Sigmoid colon (tissue), 7 donors: ENCODE measurements around the gene KPNA6. TPM values are rescaled to one million over a fixed set of nuclear protein-coding genes. Genes with fewer than 3 reads are reported as not detected.

Experiments used
- DNase-seq: peaks from one replicate; pipeline ENCODE4 v3.0.0-alpha.2; 2019
- H3K27ac ChIP-seq, 4 donors: fragments of 200-600 bp; sonication (generic); one replicate each; pipeline ENCODE4 v1.5.1; 2016 to 2019; ENCODE audit warnings: mild to moderate bottlenecking in 1 of 4
- H3K27me3 ChIP-seq, 3 donors: fragments of 200-600 bp; sonication (generic); one replicate each; pipeline ENCODE4 v1.5.1; 2019; ENCODE audit warnings: mild to moderate bottlenecking in 1 of 3
- H3K36me3 ChIP-seq, 4 donors: fragments of 200-600 bp; sonication (generic); one replicate each; pipeline ENCODE4 v1.5.1; 2016 to 2019
- H3K4me1 ChIP-seq, 4 donors: fragments of 200-600 bp; sonication (generic); one replicate each; pipeline ENCODE4 v1.5.1; 2017 to 2019
- H3K4me3 ChIP-seq, 4 donors: fragments of 200-600 bp; sonication (generic); one replicate each; pipeline ENCODE4 v1.5.1; 2017 to 2019; ENCODE audit warnings: mild to moderate bottlenecking in 2 of 4, moderate library complexity in 1 of 4
- H3K9me3 ChIP-seq, 4 donors: fragments of 200-600 bp in 3 of 4; sonication (generic) in 3 of 4; one replicate each; pipeline versions ENCODE4 v1.5.1 to v1.6.1; 2013 to 2019
- EP300 ChIP-seq, 4 donors: sonication (generic); formaldehyde crosslinking; IDR thresholded peaks; one replicate each; pipeline ENCODE4 v1.6.1; 2017; ENCODE audit warnings: antibody characterized with exemption in 4 of 4
- POLR2A ChIP-seq, 2 donors: fragments of 450-650 bp; IDR thresholded peaks; one replicate each; pipeline ENCODE4 v1.6.1; 2016; ENCODE audit warnings: antibody characterized with exemption in 2 of 2, mild to moderate bottlenecking in 2 of 2, moderate library complexity in 2 of 2
- POLR2AphosphoS5 ChIP-seq, 4 donors: sonication (generic); formaldehyde crosslinking; IDR thresholded peaks; one replicate each; pipeline ENCODE4 v1.6.1; 2017; ENCODE audit warnings: antibody characterized with exemption in 4 of 4
- WGBS, 2 donors: extraction: QIAGEN DNeasy Blood & Tissue Kit; methylation state at CpG; one replicate each; pipeline ENCODE4 v1.1.7; 2013; 5-methylcytosine and 5-hydroxymethylcytosine counted together
- intact Hi-C: fragments of 100-400 bp; cut with DNase I; formaldehyde crosslinking; loops from one replicate; pipeline ENCODE4 v1.15.1; 2023
- polyA plus RNA-seq, 3 donors: library from polyadenylated mRNA; stranded (reverse); fragments of 200-250 nt; gene quantifications; one replicate each; pipeline ENCODE4 v1.2.3, GENCODE V29; 2013
- total RNA-seq, 4 donors: library from RNA; depleted of rRNA; stranded (reverse); fragments of >200 nt; gene quantifications; one replicate each; pipeline ENCODE4 v1.1.0, GENCODE V29; 2016
- TF ChIP-seq, protein P1 (sequence below), 4 experiments: fragments of 450-650 bp in 3 of 4; fragments of 200-600 bp in 1 of 4; IDR thresholded peaks; one replicate each; pipeline ENCODE4 v1.5.1; 2016 to 2019; ENCODE audit warnings: antibody characterized with exemption in 4 of 4, mild to moderate bottlenecking in 3 of 4, moderate library complexity in 2 of 4
- donor health status: healthy with polysubstance abuse.
- donor health status: Bipolar disorder and iron deficiency.
- donor health status: healthy.

The KPNA6 gene
- total and polyA plus RNA-seq, 7 donors = 6.0 to 47.0 (median 33.4) TPM

DNA sequence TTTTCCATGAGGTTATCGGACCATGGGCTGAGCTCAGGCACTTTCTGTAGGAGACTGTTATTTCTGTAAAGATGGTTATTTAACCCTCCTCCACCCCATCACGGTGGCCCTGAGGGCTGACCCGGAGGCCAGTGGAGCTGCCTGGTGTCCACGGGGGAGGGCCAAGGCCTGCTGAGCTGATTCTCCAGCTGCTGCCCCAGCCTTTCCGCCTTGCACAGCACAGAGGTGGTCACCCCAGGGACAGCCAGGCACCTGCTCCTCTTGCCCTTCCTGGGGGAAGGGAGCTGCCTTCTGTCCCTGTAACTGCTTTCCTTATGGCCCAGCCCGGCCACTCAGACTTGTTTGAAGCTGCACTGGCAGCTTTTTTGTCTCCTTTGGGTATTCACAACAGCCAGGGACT, 90.0 kb downstream of the KPNA6 start:
- intact Hi-C loops = no loop called here
- Histone ChIP-seq H3K27ac (no peak overlapping the region), H3K36me3 (peaks cover 24 to 53% (median 36%) of the 10 kb centered on the region in 4 donors)

DNA sequence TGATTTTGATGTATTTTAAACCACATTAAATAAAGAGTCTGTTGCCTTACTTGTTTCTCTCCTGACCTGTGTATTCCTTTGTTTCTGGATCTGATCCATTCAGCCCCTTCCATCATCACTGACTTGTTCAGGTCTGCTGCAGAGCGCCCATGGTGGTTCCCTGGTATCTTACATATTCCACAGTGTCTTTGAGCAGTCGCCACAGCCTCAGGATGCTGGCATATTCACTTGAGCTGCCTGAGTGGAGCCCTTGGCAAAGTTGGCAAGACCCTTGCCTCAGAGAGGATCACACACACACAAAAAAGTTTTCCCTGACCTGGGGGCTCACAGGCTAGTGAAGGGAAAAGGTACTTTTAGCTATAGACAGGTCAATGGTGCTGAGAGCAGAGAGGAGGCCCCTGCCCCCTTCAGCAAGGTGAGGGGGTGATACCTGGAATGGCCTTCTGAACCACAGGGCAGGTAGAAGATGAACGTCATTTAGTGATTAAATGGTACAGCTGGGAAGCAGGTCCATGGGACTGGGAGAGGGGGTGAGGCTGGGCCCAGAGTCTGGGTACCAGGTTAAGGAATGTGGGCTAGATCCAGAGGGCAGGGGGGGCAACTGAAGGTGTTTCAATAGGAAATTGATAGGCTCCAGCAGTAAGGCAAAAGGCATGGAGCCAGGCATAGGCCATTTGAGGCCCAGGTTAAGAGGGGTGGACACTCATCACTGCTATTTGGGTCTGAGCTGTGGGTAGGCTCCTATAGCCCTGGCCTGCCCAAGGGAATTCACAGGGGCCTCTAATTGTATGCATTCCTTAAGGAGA, 90.6 kb downstream of the KPNA6 start:
- Histone ChIP-seq H3K27ac (peak overlapping the region in 2 of 4 donors; percentile 88 to 89), H3K4me3 (no peak overlapping the region), H3K36me3 (peaks cover 18 to 47% (median 30%) of the 10 kb centered on the region in 4 donors), H3K4me1 (peaks cover 0 to 30% (median 23%) of the 10 kb centered on the region in 4 donors), H3K27me3 (no peaks in the 10 kb centered on the region), H3K9me3 (no peaks in the 10 kb centered on the region)
- intact Hi-C loops = no loop called here
- WGBS, 2 donors = 84 to 85% methylated on average over 3 of the region's 3 CpGs
- TF ChIP-seq POLR2AphosphoS5 (IDR thresholded peaks at IDR 0.05) = no peak
- TF ChIP-seq POLR2A (IDR thresholded peaks at IDR 0.05) = no peak
- TF ChIP-seq EP300 (IDR thresholded peaks at IDR 0.05) = no peak
- TF ChIP-seq, protein P1, sequence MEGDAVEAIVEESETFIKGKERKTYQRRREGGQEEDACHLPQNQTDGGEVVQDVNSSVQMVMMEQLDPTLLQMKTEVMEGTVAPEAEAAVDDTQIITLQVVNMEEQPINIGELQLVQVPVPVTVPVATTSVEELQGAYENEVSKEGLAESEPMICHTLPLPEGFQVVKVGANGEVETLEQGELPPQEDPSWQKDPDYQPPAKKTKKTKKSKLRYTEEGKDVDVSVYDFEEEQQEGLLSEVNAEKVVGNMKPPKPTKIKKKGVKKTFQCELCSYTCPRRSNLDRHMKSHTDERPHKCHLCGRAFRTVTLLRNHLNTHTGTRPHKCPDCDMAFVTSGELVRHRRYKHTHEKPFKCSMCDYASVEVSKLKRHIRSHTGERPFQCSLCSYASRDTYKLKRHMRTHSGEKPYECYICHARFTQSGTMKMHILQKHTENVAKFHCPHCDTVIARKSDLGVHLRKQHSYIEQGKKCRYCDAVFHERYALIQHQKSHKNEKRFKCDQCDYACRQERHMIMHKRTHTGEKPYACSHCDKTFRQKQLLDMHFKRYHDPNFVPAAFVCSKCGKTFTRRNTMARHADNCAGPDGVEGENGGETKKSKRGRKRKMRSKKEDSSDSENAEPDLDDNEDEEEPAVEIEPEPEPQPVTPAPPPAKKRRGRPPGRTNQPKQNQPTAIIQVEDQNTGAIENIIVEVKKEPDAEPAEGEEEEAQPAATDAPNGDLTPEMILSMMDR (IDR thresholded peaks at IDR 0.05) = no peak
- no peak for DNase-seq

More for the DNA sequence above, 90.0 kb downstream of the KPNA6 start:
- TF ChIP-seq EP300 (IDR thresholded peaks at IDR 0.05) (no peak), POLR2AphosphoS5 (IDR thresholded peaks at IDR 0.05) (no peak), POLR2A (IDR thresholded peaks at IDR 0.05) (no peak)
- TF ChIP-seq, protein P1 (IDR thresholded peaks at IDR 0.05) = no peak
- peaks cover 0 to 30% (median 23%) of the 10 kb centered on the region in 4 donors for H3K4me1 ChIP-seq
- H3K9me3 ChIP-seq = no peaks in the 10 kb centered on the region
- DNase-seq = no peak
- WGBS, 2 donors = 76 to 84% methylated on average over 6 of the region's 6 CpGs
- no peak overlapping the region for H3K4me3 ChIP-seq
- no peaks in the 10 kb centered on the region for H3K27me3 ChIP-seq

DNA sequence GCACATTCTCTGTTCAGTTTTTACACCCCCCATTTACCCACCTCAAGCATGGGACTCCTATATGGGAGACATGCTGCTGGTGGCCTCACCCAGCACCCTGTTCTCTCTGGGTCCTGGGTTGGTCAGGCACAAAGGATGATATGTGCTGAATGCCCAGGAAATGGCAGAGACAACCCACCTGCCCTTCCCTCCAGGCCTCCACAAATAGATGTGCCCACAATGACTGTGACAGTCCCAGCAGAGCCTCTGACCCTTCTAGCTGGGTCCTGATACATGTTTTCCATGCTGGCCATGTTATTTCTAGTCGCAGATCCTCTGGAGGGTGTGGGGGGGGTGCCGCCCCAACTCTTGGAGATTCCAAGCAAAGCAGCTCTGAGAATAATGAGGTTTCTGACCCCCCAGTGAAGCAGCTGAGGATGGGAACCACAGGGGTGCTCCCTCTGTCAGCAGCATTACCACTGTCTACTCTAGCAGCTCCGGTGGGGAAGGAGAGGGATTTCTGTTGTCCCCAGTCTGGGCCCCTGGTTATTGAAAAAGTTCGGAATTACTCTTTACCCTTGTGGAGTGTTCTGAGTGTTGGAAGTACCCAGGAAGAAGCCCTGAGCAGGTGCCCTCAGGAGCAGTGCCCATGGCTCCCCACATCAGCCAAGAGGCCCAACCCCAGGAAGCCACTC, 91.3 kb downstream of the KPNA6 start:
- H3K4me3 ChIP-seq = no peak overlapping the region
- TF ChIP-seq POLR2AphosphoS5 (IDR thresholded peaks at IDR 0.05) = no peak
- 77 to 89% methylated on average over 4 of the region's 4 CpGs for WGBS, 2 donors

DNA sequence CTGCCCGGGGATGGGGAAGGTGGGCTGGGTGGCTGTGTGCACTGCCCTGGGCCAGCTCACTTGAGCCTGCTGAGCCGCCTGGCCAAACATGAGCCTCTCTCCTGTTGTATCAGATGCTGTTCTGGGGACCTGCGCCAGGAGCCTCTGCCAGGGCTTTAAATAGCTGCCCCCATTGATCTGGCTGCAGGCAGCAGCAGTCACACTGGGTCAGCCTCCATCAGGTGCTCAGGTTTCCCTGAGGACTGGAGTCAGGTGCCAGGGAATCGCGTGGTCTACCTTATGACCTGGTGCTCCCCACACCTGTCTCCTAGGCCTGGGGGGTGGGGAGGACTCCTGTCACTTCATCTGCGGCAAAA, 91.8 kb downstream of the KPNA6 start:
- H3K27ac ChIP-seq = peak overlapping the region; percentile 85 to 90 (median 88)
- DNase-seq = peak; percentile 80
- WGBS, 2 donors = 64 to 69% methylated on average over 6 of the region's 6 CpGs
- no peak for TF ChIP-seq POLR2A (IDR thresholded peaks at IDR 0.05)
- TF ChIP-seq POLR2AphosphoS5 (IDR thresholded peaks at IDR 0.05) = peak in 1 of 4 donors; percentile 21
- no peaks in the 10 kb centered on the region for H3K9me3 ChIP-seq
- H3K4me3 ChIP-seq = peak overlapping the region in 3 of 4 donors; percentile 59 to 65 (median 64)
- H3K4me1 ChIP-seq = peaks cover 0 to 33% (median 24%) of the 10 kb centered on the region in 4 donors
- H3K27me3 ChIP-seq = no peaks in the 10 kb centered on the region
- peaks cover 6 to 35% (median 17%) of the 10 kb centered on the region in 4 donors for H3K36me3 ChIP-seq
- intact Hi-C loops = no loop called here

More for the DNA sequence above, 91.3 kb downstream of the KPNA6 start:
- peaks cover 11 to 40% (median 22%) of the 10 kb centered on the region in 4 donors for H3K36me3 ChIP-seq
- no peak for DNase-seq
- H3K27me3 ChIP-seq = no peaks in the 10 kb centered on the region
- H3K4me1 ChIP-seq = peaks cover 0 to 30% (median 23%) of the 10 kb centered on the region in 4 donors
- intact Hi-C loops = no loop called here
- no peaks in the 10 kb centered on the region for H3K9me3 ChIP-seq
- peak overlapping the region; percentile 85 to 90 (median 88) for H3K27ac ChIP-seq

DNA sequence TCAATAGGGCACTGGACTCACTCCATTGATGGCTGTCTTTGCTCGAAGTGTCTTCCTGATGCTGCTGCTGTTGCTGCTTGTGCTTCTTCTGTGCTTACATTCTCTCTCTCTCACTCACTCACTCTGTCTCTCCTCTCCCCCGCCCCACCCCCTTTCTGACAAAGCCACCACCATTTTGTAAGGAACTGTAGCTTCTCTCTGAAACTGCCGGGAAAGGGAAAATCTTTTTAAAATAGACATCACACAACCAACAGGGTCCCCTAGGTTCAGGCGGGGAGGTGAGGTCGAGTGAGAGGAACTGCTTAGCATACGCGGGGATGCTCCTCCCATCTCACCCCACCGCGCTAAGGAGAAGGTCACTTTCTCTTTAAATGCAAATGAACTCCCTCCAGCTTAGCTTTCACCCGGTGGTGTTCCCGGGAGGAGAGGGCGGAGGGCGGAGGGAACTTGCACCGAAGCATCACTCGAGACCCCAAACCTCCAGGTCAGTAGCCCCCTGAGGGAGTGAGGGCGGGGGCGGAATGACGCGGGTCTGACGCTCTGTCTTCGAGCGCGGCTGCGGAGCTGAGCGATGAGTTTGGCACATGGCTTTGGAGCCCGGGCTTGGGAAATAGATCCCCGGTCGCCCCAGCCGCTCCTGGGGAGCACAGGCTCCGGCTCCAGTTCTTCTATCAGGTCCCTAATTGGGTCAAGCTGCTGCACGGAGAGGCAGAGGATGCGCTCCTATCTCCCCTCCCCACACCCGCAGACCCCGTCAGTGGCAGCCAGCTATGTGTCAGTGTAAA, 92.6 kb downstream of the KPNA6 start, which contains the start of gene CCDC28B:
CCDC28B (plus strand) TSS at position 370 of the 785 bp plus-strand sequence. CDS start 1,341 bp downstream, outside the sequence.
- Histone ChIP-seq H3K4me3 (peak within 1 kb of the TSS; percentile 59 to 77 (median 64)), H3K9me3 (no peaks in the 10 kb centered on the region), H3K36me3 (peaks cover 0 to 28% (median 10%) of the 10 kb centered on the region in 4 donors), H3K27me3 (no peaks in the 10 kb centered on the region), H3K4me1 (peaks cover 0 to 40% (median 30%) of the 10 kb centered on the region in 4 donors), H3K27ac (peak within 1 kb of the TSS; percentile 85 to 90 (median 88))
- WGBS, 2 donors = 1% methylated on average over 34 of the region's 34 CpGs
- peak; percentile 90 for DNase-seq
- intact Hi-C loops = no loop called here
- TF ChIP-seq EP300 (IDR thresholded peaks at IDR 0.05) (no peak), POLR2AphosphoS5 (IDR thresholded peaks at IDR 0.05) (peak; percentile 39 to 61 (median 41))
